Measurements from ENCODE around the gene SSR1.
"Not testable (repeated sequence)": the region's sequence is repeated elsewhere in the genome, so short reads cannot be mapped to it uniquely, and the experiment has no call there.

Gene SSR1

GRCh38 chr6:7283676-7284075 is 29.3 kb downstream of the SSR1 start:
- H3K4me1 Mint-ChIP-seq (ENCODE audit: low read depth), result peaks cover 17% of the 10 kb centered on the region
- DNase-seq (ENCODE audit: low spot score), result no peak
- H3K4me3 Mint-ChIP-seq, result no peak overlapping the region
- no peaks in the 10 kb centered on the region for H3K9me3 Mint-ChIP-seq
- H3K36me3 Mint-ChIP-seq (ENCODE audit: low read depth), result peaks cover 45% of the 10 kb centered on the region
- no peaks in the 10 kb centered on the region for H3K27me3 Mint-ChIP-seq (ENCODE audit: low read depth)
- H3K27ac Mint-ChIP-seq, result no peak overlapping the region

- Mint-ChIP-seq H3K36me3 (ENCODE audit: low read depth) (peaks cover 34% of the 10 kb centered on the region), H3K27ac (peak overlapping the region; percentile 64), H3K4me1 (ENCODE audit: low read depth) (peaks cover 17% of the 10 kb centered on the region), H3K27me3 (ENCODE audit: low read depth) (no peaks in the 10 kb centered on the region), H3K4me3 (peak overlapping the region; percentile 33), H3K9me3 (no peaks in the 10 kb centered on the region)
- DNase-seq (ENCODE audit: low spot score), result no peak
These were observed 30.7 kb downstream of the SSR1 start for GRCh38 chr6:7282097-7282906.

- no peak for DNase-seq (ENCODE audit: low spot score)
- Mint-ChIP-seq H3K4me3 (no peak overlapping the region), H3K27ac (no peak overlapping the region), H3K9me3 (no peaks in the 10 kb centered on the region), H3K4me1 (ENCODE audit: low read depth) (peaks cover 3% of the 10 kb centered on the region), H3K36me3 (ENCODE audit: low read depth) (peaks cover 3% of the 10 kb centered on the region), H3K27me3 (ENCODE audit: low read depth) (no peaks in the 10 kb centered on the region)
These were observed 36.8 kb downstream of the SSR1 start for GRCh38 chr6:7276199-7276524.

- not testable (repeated sequence) for H3K27me3 Mint-ChIP-seq (ENCODE audit: low read depth); H3K27ac Mint-ChIP-seq; H3K36me3 Mint-ChIP-seq (ENCODE audit: low read depth); H3K4me3 Mint-ChIP-seq; H3K4me1 Mint-ChIP-seq (ENCODE audit: low read depth); H3K9me3 Mint-ChIP-seq; DNase-seq (ENCODE audit: low spot score)
These were observed 38.5 kb downstream of the SSR1 start for GRCh38 chr6:7274525-7274924.

GRCh38 chr6:7273709-7274108 is 39.3 kb downstream of the SSR1 start:
- no peak for DNase-seq (ENCODE audit: low spot score)

GRCh38 chr6:7271205-7271534 is 41.8 kb downstream of the SSR1 start:
- Mint-ChIP-seq H3K27me3 (ENCODE audit: low read depth) (no peaks in the 10 kb centered on the region), H3K36me3 (ENCODE audit: low read depth) (no peaks in the 10 kb centered on the region), H3K27ac (no peak overlapping the region), H3K9me3 (no peaks in the 10 kb centered on the region), H3K4me3 (no peak overlapping the region), H3K4me1 (ENCODE audit: low read depth) (peaks cover 3% of the 10 kb centered on the region)
- DNase-seq (ENCODE audit: low spot score), result no peak

More at GRCh38 chr6:7273709-7274108, 39.3 kb downstream of the SSR1 start:
- Mint-ChIP-seq H3K27me3 (ENCODE audit: low read depth) (no peaks in the 10 kb centered on the region), H3K36me3 (ENCODE audit: low read depth) (no peaks in the 10 kb centered on the region), H3K27ac (no peak overlapping the region), H3K4me3 (no peak overlapping the region), H3K4me1 (ENCODE audit: low read depth) (peaks cover 3% of the 10 kb centered on the region), H3K9me3 (no peaks in the 10 kb centered on the region)

GRCh38 chr6:7270320-7271204 is 42.4 kb downstream of the SSR1 start:
- no peaks in the 10 kb centered on the region for H3K27me3 Mint-ChIP-seq (ENCODE audit: low read depth)
- H3K4me1 Mint-ChIP-seq (ENCODE audit: low read depth), result no peaks in the 10 kb centered on the region
- H3K36me3 Mint-ChIP-seq (ENCODE audit: low read depth), result no peaks in the 10 kb centered on the region
- H3K27ac Mint-ChIP-seq, result no peak overlapping the region
- H3K4me3 Mint-ChIP-seq, result no peak overlapping the region
- no peak for DNase-seq (ENCODE audit: low spot score)
- no peaks in the 10 kb centered on the region for H3K9me3 Mint-ChIP-seq

- Mint-ChIP-seq H3K4me3 (no peak overlapping the region), H3K27me3 (ENCODE audit: low read depth) (no peaks in the 10 kb centered on the region), H3K9me3 (no peaks in the 10 kb centered on the region), H3K27ac (no peak overlapping the region), H3K36me3 (ENCODE audit: low read depth) (no peaks in the 10 kb centered on the region), H3K4me1 (ENCODE audit: low read depth) (no peaks in the 10 kb centered on the region)
- no peak for DNase-seq (ENCODE audit: low spot score)
These were observed 43.2 kb downstream of the SSR1 start for GRCh38 chr6:7269816-7270215.

GRCh38 chr6:7268816-7269555 is 44.0 kb downstream of the SSR1 start:
- H3K27me3 Mint-ChIP-seq (ENCODE audit: low read depth), result no peaks in the 10 kb centered on the region
- no peaks in the 10 kb centered on the region for H3K36me3 Mint-ChIP-seq (ENCODE audit: low read depth)
- no peak overlapping the region for H3K4me3 Mint-ChIP-seq
- no peaks in the 10 kb centered on the region for H3K4me1 Mint-ChIP-seq (ENCODE audit: low read depth)
- DNase-seq (ENCODE audit: low spot score), result no peak
- H3K9me3 Mint-ChIP-seq, result no peaks in the 10 kb centered on the region
- no peak overlapping the region for H3K27ac Mint-ChIP-seq

GRCh38 chr6:7268362-7268761 is 44.6 kb downstream of the SSR1 start:
- Mint-ChIP-seq H3K36me3 (ENCODE audit: low read depth) (no peaks in the 10 kb centered on the region), H3K27ac (no peak overlapping the region), H3K9me3 (no peaks in the 10 kb centered on the region), H3K4me1 (ENCODE audit: low read depth) (no peaks in the 10 kb centered on the region), H3K4me3 (no peak overlapping the region), H3K27me3 (ENCODE audit: low read depth) (no peaks in the 10 kb centered on the region)
- no peak for DNase-seq (ENCODE audit: low spot score)

- H3K4me1 Mint-ChIP-seq (ENCODE audit: low read depth), result no peaks in the 10 kb centered on the region
- H3K36me3 Mint-ChIP-seq (ENCODE audit: low read depth), result no peaks in the 10 kb centered on the region
- no peak overlapping the region for H3K4me3 Mint-ChIP-seq
- H3K27me3 Mint-ChIP-seq (ENCODE audit: low read depth), result no peaks in the 10 kb centered on the region
- H3K9me3 Mint-ChIP-seq, result no peaks in the 10 kb centered on the region
- no peak overlapping the region for H3K27ac Mint-ChIP-seq
- DNase-seq (ENCODE audit: low spot score), result no peak
These were observed 45.4 kb downstream of the SSR1 start for GRCh38 chr6:7267466-7268091.

GRCh38 chr6:7267071-7267465 is 45.9 kb downstream of the SSR1 start:
- H3K27ac Mint-ChIP-seq, result no peak overlapping the region
- H3K4me1 Mint-ChIP-seq (ENCODE audit: low read depth), result peaks cover 3% of the 10 kb centered on the region
- no peak for DNase-seq (ENCODE audit: low spot score)
- no peak overlapping the region for H3K4me3 Mint-ChIP-seq
- H3K36me3 Mint-ChIP-seq (ENCODE audit: low read depth), result no peaks in the 10 kb centered on the region
- no peaks in the 10 kb centered on the region for H3K9me3 Mint-ChIP-seq
- peaks cover 3% of the 10 kb centered on the region for H3K27me3 Mint-ChIP-seq (ENCODE audit: low read depth)

- not testable (repeated sequence) for H3K4me3 Mint-ChIP-seq; DNase-seq (ENCODE audit: low spot score); H3K27ac Mint-ChIP-seq; H3K9me3 Mint-ChIP-seq; H3K36me3 Mint-ChIP-seq (ENCODE audit: low read depth)
- H3K4me1 Mint-ChIP-seq (ENCODE audit: low read depth), result peaks cover 12% of the 10 kb centered on the region
- peaks cover 13% of the 10 kb centered on the region for H3K27me3 Mint-ChIP-seq (ENCODE audit: low read depth)
These were observed 47.6 kb downstream of the SSR1 start for GRCh38 chr6:7265385-7265726.
